ENCODE results near the gene ITGAD. TPM values are rescaled to one million over a fixed set of nuclear protein-coding genes. Genes with fewer than 3 reads are reported as not detected.

The ITGAD gene
- total and polyA plus RNA-seq, 2 of the 4 experiments (the other 2 are of a cell fraction), result not detected

DNA sequence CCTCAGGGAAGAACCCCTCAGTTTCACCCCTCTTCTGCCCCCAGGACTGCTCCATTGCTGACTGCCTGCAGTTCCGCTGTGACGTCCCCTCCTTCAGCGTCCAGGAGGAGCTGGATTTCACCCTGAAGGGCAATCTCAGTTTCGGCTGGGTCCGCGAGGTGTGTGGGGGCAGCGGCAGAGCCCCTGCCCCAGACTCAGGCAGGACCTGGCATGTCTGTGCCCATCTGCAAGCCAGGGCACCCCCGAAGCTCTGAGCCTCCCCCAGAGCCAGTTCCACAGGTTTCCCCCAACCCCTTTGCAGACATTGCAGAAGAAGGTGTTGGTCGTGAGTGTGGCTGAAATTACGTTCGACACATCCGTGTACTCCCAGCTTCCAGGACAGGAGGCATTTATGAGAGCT is 30.7 kb downstream of the ITGAD start:
- no peak for ATAC-seq (ENCODE audit: low read depth)
- intact Hi-C loops (cut with micrococcal nuclease), result no loop called here
- H2AK5ac ChIP-seq (ENCODE audit: low read depth, low read length), result no peak overlapping the region

More for the DNA sequence above, 30.7 kb downstream of the ITGAD start:
- Histone ChIP-seq H3K4me1 (ENCODE audit: control insufficient read depth, insufficient read depth, low read length) (no peaks in the 10 kb centered on the region), H3K56ac (ENCODE audit: extremely low read depth, insufficient read depth, low read length) (no peak overlapping the region), H3K9me3 (ENCODE audit: control insufficient read depth, insufficient read depth, low read length) (no peaks in the 10 kb centered on the region; the same call in none of the 2 replicates), H2BK120ac (ENCODE audit: low read depth, low read length) (no peak overlapping the region), H3K27me3 (ENCODE audit: control insufficient read depth, insufficient read depth, low read length) (peaks cover 23% of the 10 kb centered on the region), H3K18ac (ENCODE audit: low read depth, low read length) (no peak overlapping the region), H2AK9ac (replicated peaks; ENCODE audit: low read depth, low read length, poor library complexity) (no peak overlapping the region), H3K9me1 (ENCODE audit: insufficient read depth, low read length) (no peaks in the 10 kb centered on the region), H3K9ac (ENCODE audit: low read depth, low read length) (no peak overlapping the region), H3K27ac (ENCODE audit: insufficient read depth, low read length) (no peak overlapping the region), H3K4ac (ENCODE audit: low read depth, low read length) (no peak overlapping the region), H4K91ac (ENCODE audit: insufficient read depth, low read depth, low read length) (no peak overlapping the region), H3K36me3 (ENCODE audit: control insufficient read depth, insufficient read depth, low read length) (no peaks in the 10 kb centered on the region), H2BK20ac (ENCODE audit: low read depth, low read length) (no peak overlapping the region), H3K23ac (ENCODE audit: low read depth, low read length) (no peak overlapping the region), H3K79me1 (ENCODE audit: low read depth in 1 of 2, low read length in 2 of 2) (no peaks in the 10 kb centered on the region), H3K4me2 (ENCODE audit: low read depth, low read length) (no peak overlapping the region), H4K8ac (ENCODE audit: low read depth in 2 of 2, low read length in 2 of 2) (no peak overlapping the region), H2AFZ (replicated peaks; ENCODE audit: low read length, poor library complexity) (no peak overlapping the region), H3K4me3 (ENCODE audit: insufficient read depth, low read depth, low read length) (no peak overlapping the region), H4K20me1 (ENCODE audit: insufficient read depth, low read length) (no peaks in the 10 kb centered on the region), H2BK5ac (ENCODE audit: low read depth, low read length, poor library complexity, severe bottlenecking) (no peak overlapping the region), H2BK15ac (ENCODE audit: low read depth, low read length) (no peak overlapping the region), H3K14ac (replicated peaks; ENCODE audit: low read depth, low read length) (no peak overlapping the region), H4K5ac (ENCODE audit: low read depth, low read length) (no peak overlapping the region)
- no TSS peak for BruUV-seq (replicated peaks)
- TF ChIP-seq RCOR1 (IDR thresholded peaks at IDR 0.05; ENCODE audit: insufficient replicate concordance, low read length), result no peak
- no peak for TF ChIP-seq CEBPB (IDR thresholded peaks at IDR 0.05; ENCODE audit: low read depth, low read length)
- TF ChIP-seq CHD1 (IDR thresholded peaks at IDR 0.05; ENCODE audit: low read depth, low read length), result no peak
- TF ChIP-seq, protein P1, sequence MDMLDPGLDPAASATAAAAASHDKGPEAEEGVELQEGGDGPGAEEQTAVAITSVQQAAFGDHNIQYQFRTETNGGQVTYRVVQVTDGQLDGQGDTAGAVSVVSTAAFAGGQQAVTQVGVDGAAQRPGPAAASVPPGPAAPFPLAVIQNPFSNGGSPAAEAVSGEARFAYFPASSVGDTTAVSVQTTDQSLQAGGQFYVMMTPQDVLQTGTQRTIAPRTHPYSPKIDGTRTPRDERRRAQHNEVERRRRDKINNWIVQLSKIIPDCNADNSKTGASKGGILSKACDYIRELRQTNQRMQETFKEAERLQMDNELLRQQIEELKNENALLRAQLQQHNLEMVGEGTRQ (IDR thresholded peaks at IDR 0.05; ENCODE audit: low read depth, low read length), result no peak
- TF ChIP-seq RAD21 (IDR thresholded peaks at IDR 0.05; ENCODE audit: low read length), result no peak
- TF ChIP-seq BHLHE40 (IDR thresholded peaks at IDR 0.05; ENCODE audit: low read depth, low read length), result no peak
- no peak for TF ChIP-seq NFE2L2 (IDR thresholded peaks at IDR 0.05; ENCODE audit: low read depth, low read length)
- TF ChIP-seq SMC3 (IDR thresholded peaks at IDR 0.05; ENCODE audit: low read depth, low read length), result no peak
- no peak for TF ChIP-seq POLR2A (IDR thresholded peaks at IDR 0.05; ENCODE audit: low read depth, low read length)
- TF ChIP-seq MXI1 (IDR thresholded peaks at IDR 0.05; ENCODE audit: borderline replicate concordance, low read depth, low read length), result no peak
- no peak for TF ChIP-seq RFX5 (IDR thresholded peaks at IDR 0.05; ENCODE audit: low read depth, low read length)
- TF ChIP-seq MAFK (IDR thresholded peaks at IDR 0.05; ENCODE audit: low read depth, low read length), result no peak
- no peak for TF ChIP-seq CTCF (conservative IDR thresholded peaks at IDR 0.05; ENCODE audit: low read depth, low read length)
- no peak for TF ChIP-seq FOS (IDR thresholded peaks at IDR 0.05; ENCODE audit: low read depth, low read length)
- no peak for TF ChIP-seq ELK1 (IDR thresholded peaks at IDR 0.05; ENCODE audit: borderline replicate concordance, low read depth, low read length)
- TF ChIP-seq MAZ (IDR thresholded peaks at IDR 0.05; ENCODE audit: borderline replicate concordance, low read depth, low read length), result no peak
- dilution Hi-C loops (cut with HindIII; ENCODE audit: low sequenced_read_pairs, unreplicated experiment) (no loop called here), in situ Hi-C loops (cut with MboI; ENCODE audit: low sequenced_read_pairs) (no loop called here)
- DNase-seq, result no peak
- WGBS, 2 experiments (ENCODE audit: extremely low coverage in 2 of 2, insufficient read length in 1 of 2), result no CpG with 5 or more reads among the region's 12 CpGs
- ChIA-PET POLR2A (ENCODE audit: unreplicated experiment) (no interaction called here), CTCF (no interaction called here)
